ENCODE measurements around the gene FKBP1A. TPM values are rescaled to one million over a fixed set of nuclear protein-coding genes. Genes with fewer than 3 reads are reported as not detected.
A peak's percentile ranks its signal among the peaks of the same experiment; 100 is the strongest.

FKBP1A gene
- total RNA-seq, 2 experiments from 2014 or later = 259 to 282 TPM

DNA sequence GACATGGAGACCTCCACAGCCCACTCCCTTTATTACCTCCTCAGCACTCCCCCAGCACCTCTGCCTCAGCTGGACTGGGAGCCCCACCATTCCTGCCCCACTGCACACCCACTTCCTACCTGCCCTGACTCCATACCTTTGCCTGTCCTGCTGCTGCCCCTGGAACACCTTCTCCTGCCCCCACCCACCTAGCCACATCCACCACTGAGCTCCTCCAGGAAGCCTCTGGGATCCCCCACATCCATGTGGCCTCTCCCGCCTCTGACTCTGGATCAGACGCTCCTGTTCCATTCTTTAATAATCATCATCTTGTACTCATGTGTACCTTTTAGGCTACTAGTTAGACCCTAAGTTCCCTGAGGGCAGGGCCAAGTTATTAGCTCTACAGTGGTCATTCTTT lies 61.8 kb downstream of the FKBP1A start:
- Mint-ChIP-seq H3K36me3 (ENCODE audit: low read depth) (peaks cover 40% of the 10 kb centered on the region), H3K4me3 (no peak overlapping the region), H3K4me1 (ENCODE audit: low read depth) (peaks cover 45% of the 10 kb centered on the region), H3K27me3 (no peaks in the 10 kb centered on the region), H3K9me3 (no peaks in the 10 kb centered on the region), H3K27ac (peak overlapping the region; percentile 75)
- no peak for ATAC-seq
- no peak for DNase-seq
- ChIA-PET CTCF (no interaction called here), POLR2A (no interaction called here)
- no peak for TF ChIP-seq CTCF (IDR thresholded peaks at IDR 0.05)
- intact Hi-C loops (cut with micrococcal nuclease) = no loop called here

DNA sequence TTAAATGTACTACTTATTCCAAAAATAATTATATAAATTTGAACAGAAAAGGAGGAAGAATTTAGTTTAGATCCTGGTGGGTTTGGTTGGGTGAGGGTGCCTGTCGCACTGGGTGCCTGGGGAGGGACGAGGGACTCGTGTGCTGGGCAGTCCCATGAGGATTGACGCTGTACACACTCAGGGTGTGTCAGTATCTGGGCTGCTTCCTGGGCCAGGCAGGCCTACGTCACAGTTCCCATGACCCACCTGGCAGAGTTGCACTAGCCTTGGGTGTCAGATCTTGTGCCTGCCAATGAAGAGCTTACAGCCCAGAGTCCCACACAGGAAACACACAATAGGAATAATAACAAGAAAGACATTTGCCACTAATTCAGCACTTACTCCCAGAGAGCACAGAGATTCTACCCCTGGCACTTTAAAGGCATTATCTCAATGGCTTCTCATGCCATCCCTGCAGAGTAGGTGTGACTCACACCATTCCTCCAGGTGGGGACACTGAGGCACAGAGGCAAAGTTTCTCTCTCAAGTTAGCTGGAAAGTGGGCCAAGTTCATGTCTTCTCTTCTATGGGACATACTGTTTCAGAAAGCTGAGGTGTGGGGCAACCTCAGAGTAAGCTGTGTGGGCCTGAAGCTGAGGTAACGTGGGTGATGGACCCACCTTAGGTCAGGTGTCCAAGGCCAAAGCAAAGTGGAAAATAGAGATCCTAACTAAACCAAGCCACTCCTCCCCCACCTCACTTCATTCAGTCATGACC lies 62.6 kb downstream of the FKBP1A start:
- peaks cover 40% of the 10 kb centered on the region for H3K36me3 Mint-ChIP-seq (ENCODE audit: low read depth)
- CTCF ChIA-PET = interaction anchor here (0.9 to 1.3 kb wide), 2 partner anchors 61 to 107 kb away, joined by 3 to 4 read pairs; no protein-coding TSS in a partner anchor
- peak; percentile 50 for ATAC-seq
- H3K27ac Mint-ChIP-seq = peak overlapping the region; percentile 93
- peak; percentile 66 for DNase-seq
- intact Hi-C loops (cut with micrococcal nuclease) = no loop called here
- TF ChIP-seq CTCF (IDR thresholded peaks at IDR 0.05) = no peak
- H3K4me1 Mint-ChIP-seq (ENCODE audit: low read depth) = peaks cover 38% of the 10 kb centered on the region
- no peaks in the 10 kb centered on the region for H3K9me3 Mint-ChIP-seq
- H3K27me3 Mint-ChIP-seq = no peaks in the 10 kb centered on the region
- POLR2A ChIA-PET = interaction anchor here (1.5 kb wide), 1 partner anchor 50 kb away, joined by 4 read pairs; no protein-coding TSS in a partner anchor
- H3K4me3 Mint-ChIP-seq = peak overlapping the region; percentile 3

DNA sequence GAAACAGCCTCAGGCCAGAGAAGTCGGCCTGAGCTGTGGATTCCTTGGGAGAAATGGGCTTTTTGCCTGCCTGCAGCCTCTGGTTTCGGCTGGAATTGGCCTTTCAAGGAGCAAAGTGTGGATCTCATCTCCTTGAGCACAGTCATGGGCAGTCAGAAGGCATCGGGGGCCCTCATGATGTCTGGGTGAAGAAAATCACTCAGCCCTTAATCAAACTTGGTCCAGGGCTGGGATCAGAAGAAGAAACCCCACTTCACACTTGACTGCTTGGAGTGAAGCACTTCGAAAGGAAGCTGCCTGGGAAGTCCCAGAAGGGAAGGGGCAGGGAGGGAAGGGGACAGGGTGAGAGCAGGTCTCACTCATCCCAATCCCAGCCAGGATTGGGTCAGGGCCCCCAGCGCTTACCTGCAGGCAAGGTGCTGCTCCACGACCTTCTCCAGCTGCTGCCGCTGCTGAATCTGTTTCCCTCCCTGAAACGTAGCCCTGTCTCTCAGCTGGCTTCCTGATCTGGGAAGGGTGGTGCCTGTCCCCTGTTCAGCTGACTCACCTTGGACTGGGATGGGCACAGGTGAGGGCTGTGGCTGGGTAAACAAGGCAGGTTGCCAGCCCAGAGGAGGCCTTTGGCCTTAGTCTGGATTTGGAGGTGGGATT lies 64.0 kb downstream of the FKBP1A start, which contains the start of gene SDCBP2:
Gene SDCBP2 (minus strand): TSS at position 460 of the 651 bp plus-strand sequence. CDS start 8,723 bp downstream, outside the sequence.
- H3K4me1 Mint-ChIP-seq (ENCODE audit: low read depth) = peaks cover 32% of the 10 kb centered on the region
- H3K36me3 Mint-ChIP-seq (ENCODE audit: low read depth) = peaks cover 33% of the 10 kb centered on the region
- intact Hi-C loops (cut with micrococcal nuclease) = loop anchor here (5.0 kb wide), 3 partner anchors 33 to 63 kb away; partner anchors contain the start of gene FKBP1A
- ChIA-PET CTCF (interaction anchor here (1.0 to 3.1 kb wide), 4 partner anchors 16 to 138 kb away, joined by 3 to 9 read pairs (median 5); partner anchors contain the start of gene NSFL1C), POLR2A (interaction anchor here (0.8 to 1.5 kb wide), 4 partner anchors 9 to 63 kb away, joined by 3 to 4 read pairs (median 4); no protein-coding TSS in a partner anchor)
- DNase-seq (no peak), ATAC-seq (no peak)
- no peak for TF ChIP-seq CTCF (IDR thresholded peaks at IDR 0.05)
- no peak within 1 kb of the TSS for H3K4me3 Mint-ChIP-seq
- peak within 1 kb of the TSS; percentile 93 for H3K27ac Mint-ChIP-seq
- H3K9me3 Mint-ChIP-seq = no peaks in the 10 kb centered on the region
- no peaks in the 10 kb centered on the region for H3K27me3 Mint-ChIP-seq

DNA sequence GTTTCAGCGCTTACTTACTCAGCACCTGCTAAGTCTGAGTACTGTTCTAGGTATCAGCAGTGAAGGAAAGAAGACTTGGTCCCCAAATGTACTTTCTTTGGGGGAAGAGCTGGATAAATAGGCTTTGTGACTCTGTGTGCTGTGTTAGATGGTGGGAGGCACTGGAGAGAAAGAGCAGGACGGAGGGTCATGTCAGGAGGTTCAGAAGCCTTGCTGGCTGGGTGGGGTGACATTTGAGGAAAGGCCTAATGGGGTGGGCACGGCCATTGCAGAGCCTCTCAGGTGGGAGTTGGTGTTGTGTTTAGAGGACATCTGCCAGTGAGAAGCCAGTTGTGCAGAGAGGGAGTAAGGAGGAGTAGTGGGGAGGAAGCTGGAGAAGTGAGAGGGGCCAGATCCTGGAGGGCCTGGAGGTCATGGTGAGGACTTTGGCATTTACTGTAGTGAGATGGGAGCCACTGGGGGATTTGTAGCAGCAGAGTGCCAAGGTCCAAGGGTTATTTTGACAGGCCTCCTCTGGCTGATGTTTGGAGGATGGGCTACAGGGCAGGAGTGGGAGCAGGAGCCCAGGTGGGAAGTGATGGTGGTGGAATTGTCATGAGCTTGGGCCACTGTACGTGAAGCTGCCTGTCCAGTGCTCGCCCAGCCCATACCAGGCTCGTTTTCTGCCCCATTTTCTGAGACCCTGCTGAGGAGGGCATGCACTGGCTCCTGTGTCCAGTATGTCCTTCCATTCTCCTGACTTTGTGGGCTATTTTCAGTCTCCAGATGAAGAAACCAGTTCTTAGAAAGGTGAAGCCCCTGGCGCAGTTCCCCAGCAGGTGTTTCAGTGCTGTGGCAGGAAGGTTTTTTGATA lies 64.8 kb downstream of the FKBP1A start:
- ATAC-seq (no peak), DNase-seq (no peak)
- Mint-ChIP-seq H3K27me3 (no peaks in the 10 kb centered on the region), H3K9me3 (no peaks in the 10 kb centered on the region), H3K27ac (peak overlapping the region; percentile 19), H3K4me1 (ENCODE audit: low read depth) (peaks cover 32% of the 10 kb centered on the region), H3K36me3 (ENCODE audit: low read depth) (peaks cover 29% of the 10 kb centered on the region), H3K4me3 (no peak overlapping the region)
- TF ChIP-seq CTCF (IDR thresholded peaks at IDR 0.05) = no peak
- intact Hi-C loops (cut with micrococcal nuclease) = loop anchor here (5.0 kb wide), 3 partner anchors 34 to 64 kb away; partner anchors contain the start of gene FKBP1A
- POLR2A ChIA-PET = interaction anchor here (0.7 to 1.5 kb wide), 6 partner anchors 42 to 337 kb away, joined by 3 to 4 read pairs (median 3); no protein-coding TSS in a partner anchor
- CTCF ChIA-PET = interaction anchor here (0.9 to 3.1 kb wide), 6 partner anchors 15 to 200 kb away, joined by 3 to 9 read pairs (median 4); partner anchors contain the start of gene NSFL1C

Data from activated CD8-positive, alpha-beta T cell treated with anti-CD3 and anti-CD28 coated beads for 36 hours (primary cell).